Right lobe of liver (tissue), 4 donors: ENCODE measurements around the gene LRSAM1.

Experiments used
- CTCF ChIP-seq, 4 donors: fragments of 200-600 bp in 3 of 4; fragments of 450-650 bp in 1 of 4; IDR thresholded peaks; one replicate each; pipeline versions ENCODE4 v1.5.1 to v1.8.0; 2016 to 2022; ENCODE audit warnings: antibody characterized with exemption in 4 of 4, mild to moderate bottlenecking in 2 of 4
- POLR2A ChIP-seq: fragments of 450-650 bp; IDR thresholded peaks from one replicate; pipeline ENCODE4 v1.6.1; 2017; ENCODE audit warnings: antibody characterized with exemption, mild to moderate bottlenecking
- donor health status: DM: no; HTN: no; CAD: no.
- donor health status: DM: no; HTN: no; CAD: no.
- donor health status: DM: no; HTN: yes; CAD: no.

DNA sequence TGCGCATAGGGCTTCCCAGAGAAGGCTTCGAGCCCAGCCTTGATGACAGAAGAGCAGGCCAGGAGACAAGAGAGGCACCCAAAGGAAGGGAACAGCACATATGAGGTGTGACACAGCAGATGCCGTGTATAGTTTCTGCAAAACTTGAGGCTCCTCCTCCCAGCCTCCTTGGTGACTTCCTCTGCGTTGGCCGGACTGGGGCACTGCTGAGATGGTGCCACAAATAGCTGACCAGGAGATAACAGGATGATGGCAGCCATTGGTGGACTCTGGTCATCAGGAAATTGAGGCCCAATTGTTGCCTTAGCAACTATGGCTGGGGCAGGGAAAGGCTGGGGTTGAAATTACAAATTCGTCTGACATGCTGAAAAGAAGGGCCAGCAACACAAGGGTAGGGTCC lies 32.0 kb upstream of the LRSAM1 start:
- TF ChIP-seq CTCF (IDR thresholded peaks at IDR 0.05) = no peak
- no peak for TF ChIP-seq POLR2A
